Measurements from ENCODE around the gene WWP2. TPM values are rescaled to one million over a fixed set of nuclear protein-coding genes. Genes with fewer than 3 reads are reported as not detected.
"Not testable (repeated sequence)": the region's sequence is repeated elsewhere in the genome, so short reads cannot be mapped to it uniquely, and the experiment has no call there.

Gene WWP2
- polyA plus RNA-seq, 1 donor from 2014 or later, result 11.9 TPM

DNA sequence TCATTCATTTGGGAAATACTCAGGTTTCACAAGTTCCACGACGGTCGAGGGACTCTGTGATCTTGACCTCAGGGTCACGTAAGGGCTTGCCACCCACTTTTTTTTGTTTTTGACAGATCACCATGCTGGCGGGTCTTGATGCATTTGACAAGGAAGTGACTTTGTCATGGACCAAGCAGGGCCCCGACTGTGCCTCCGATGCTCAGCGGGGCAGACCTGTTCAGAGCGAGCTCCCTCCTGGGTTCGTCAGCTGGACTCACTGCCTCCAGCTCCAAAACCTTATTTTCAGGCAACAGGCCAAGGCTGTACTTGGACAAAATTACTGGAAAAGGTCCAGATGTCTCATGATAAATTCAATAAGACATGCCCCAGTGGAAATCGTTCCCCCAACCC lies 180.0 kb downstream of the WWP2 start (continued):
- TF ChIP-seq, protein P1, sequence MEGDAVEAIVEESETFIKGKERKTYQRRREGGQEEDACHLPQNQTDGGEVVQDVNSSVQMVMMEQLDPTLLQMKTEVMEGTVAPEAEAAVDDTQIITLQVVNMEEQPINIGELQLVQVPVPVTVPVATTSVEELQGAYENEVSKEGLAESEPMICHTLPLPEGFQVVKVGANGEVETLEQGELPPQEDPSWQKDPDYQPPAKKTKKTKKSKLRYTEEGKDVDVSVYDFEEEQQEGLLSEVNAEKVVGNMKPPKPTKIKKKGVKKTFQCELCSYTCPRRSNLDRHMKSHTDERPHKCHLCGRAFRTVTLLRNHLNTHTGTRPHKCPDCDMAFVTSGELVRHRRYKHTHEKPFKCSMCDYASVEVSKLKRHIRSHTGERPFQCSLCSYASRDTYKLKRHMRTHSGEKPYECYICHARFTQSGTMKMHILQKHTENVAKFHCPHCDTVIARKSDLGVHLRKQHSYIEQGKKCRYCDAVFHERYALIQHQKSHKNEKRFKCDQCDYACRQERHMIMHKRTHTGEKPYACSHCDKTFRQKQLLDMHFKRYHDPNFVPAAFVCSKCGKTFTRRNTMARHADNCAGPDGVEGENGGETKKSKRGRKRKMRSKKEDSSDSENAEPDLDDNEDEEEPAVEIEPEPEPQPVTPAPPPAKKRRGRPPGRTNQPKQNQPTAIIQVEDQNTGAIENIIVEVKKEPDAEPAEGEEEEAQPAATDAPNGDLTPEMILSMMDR (IDR thresholded peaks at IDR 0.05; ENCODE audit: poor library complexity, severe bottlenecking), result no peak

DNA sequence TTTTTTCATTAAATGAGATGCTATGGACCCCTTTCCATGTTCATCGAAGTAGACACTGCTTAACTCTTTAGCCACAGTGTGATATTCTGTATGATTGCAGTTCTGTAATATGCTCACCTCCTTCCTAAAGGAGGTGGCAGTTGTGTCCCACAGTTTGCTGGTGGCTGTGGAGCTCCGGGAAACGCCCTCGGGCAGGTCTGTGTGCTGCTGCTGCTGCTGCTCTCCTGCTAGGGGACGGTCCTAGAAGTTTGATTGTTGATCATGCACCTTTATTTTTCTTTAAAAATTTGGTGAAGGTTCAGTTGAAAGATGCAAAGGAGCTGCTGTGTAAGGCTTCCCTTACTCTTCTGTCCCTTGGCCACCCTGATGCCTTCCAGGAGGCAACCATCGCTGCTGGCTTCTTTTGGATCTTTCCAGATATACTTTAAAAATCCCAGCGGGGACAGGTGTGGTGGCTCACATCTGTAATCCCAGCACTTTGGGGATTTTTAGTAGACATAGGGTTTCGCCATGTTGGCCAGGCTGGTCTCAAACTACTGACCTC lies 180.6 kb downstream of the WWP2 start:
- Histone ChIP-seq H3K9me3 (ENCODE audit: low read length) (no peaks in the 10 kb centered on the region), H3K4me2 (ENCODE audit: low read length) (no peak overlapping the region), H3K36me3 (ENCODE audit: insufficient read depth, low read length) (no peaks in the 10 kb centered on the region), H3K79me2 (replicated peaks; ENCODE audit: insufficient read depth, low read length) (no peaks in the 10 kb centered on the region), H3K27ac (ENCODE audit: low read length) (no peak overlapping the region), H3K9me2 (ENCODE audit: insufficient read depth, low read length) (no peaks in the 10 kb centered on the region), H3F3A (ENCODE audit: insufficient read depth, low read length, poor library complexity, severe bottlenecking) (no peaks in the 10 kb centered on the region), H2AFZ (ENCODE audit: low read depth, low read length) (no peak overlapping the region), H4K20me1 (ENCODE audit: insufficient read depth) (no peaks in the 10 kb centered on the region), H3K4me3 (ENCODE audit: low read length) (no peak overlapping the region), H3K27me3 (ENCODE audit: insufficient read depth, low read depth, low read length) (no peaks in the 10 kb centered on the region), H3K9ac (ENCODE audit: low read length) (no peak overlapping the region)
- TF ChIP-seq, protein P1 (IDR thresholded peaks at IDR 0.05; ENCODE audit: poor library complexity, severe bottlenecking), result no peak
- no peak for TF ChIP-seq TAF1 (IDR thresholded peaks at IDR 0.05; ENCODE audit: low read depth)
- no peak for TF ChIP-seq POLR2AphosphoS5 (IDR thresholded peaks at IDR 0.05)
- no peak for TF ChIP-seq MXI1 (conservative IDR thresholded peaks at IDR 0.05; ENCODE audit: poor library complexity, severe bottlenecking)
- no peak for TF ChIP-seq EZH2 (IDR thresholded peaks at IDR 0.05; ENCODE audit: borderline replicate concordance, insufficient read depth, low read length, poor library complexity, severe bottlenecking)
- TF ChIP-seq RAD21 (conservative IDR thresholded peaks at IDR 0.05), result no peak
- TF ChIP-seq REST (IDR thresholded peaks at IDR 0.05; ENCODE audit: borderline replicate concordance), result no peak
- no peak for TF ChIP-seq SMC3 (conservative IDR thresholded peaks at IDR 0.05; ENCODE audit: poor library complexity)
- no peak for TF ChIP-seq EP300 (conservative IDR thresholded peaks at IDR 0.05; ENCODE audit: poor library complexity, severe bottlenecking)

DNA sequence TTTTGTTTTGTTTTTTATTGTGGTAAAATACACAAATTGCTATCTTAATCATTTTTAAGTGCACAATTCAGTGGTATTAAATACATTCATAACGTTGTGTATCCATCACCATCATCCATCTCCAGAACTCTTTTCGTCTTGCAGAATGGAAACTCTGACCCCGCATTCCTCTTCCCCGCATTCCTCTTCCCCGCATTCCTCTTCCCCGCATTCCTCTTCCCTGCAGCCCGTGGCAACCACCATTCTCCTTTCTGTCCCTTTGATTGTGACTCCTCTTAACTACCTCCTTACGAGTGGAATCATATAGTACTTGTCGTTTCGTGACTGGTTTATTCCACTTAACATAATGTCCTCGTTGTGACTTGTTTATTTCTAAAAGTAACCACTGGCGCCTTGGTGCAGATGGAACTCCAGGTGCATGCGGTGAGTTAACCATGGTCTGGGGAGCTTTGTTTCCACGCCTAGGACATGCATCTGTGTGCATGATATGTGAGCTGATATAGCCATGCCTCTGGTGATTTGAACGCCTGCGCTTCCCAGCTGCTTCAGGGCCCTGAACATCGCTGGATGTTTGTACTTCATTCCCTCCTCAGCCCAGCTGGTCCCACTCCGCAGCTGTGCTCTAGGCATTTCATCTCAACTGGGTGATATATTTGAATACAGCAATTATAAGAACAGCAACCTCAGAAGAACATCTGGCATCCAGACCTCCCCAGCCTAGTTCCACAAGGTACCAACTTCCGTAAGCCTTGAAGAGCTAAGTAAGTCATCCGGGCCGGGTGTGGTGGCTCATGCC lies 181.3 kb downstream of the WWP2 start:
- not testable (repeated sequence) for H3K9me3 ChIP-seq (ENCODE audit: low read length); H3K27ac ChIP-seq (ENCODE audit: low read length); H3K4me2 ChIP-seq (ENCODE audit: low read length)

DNA sequence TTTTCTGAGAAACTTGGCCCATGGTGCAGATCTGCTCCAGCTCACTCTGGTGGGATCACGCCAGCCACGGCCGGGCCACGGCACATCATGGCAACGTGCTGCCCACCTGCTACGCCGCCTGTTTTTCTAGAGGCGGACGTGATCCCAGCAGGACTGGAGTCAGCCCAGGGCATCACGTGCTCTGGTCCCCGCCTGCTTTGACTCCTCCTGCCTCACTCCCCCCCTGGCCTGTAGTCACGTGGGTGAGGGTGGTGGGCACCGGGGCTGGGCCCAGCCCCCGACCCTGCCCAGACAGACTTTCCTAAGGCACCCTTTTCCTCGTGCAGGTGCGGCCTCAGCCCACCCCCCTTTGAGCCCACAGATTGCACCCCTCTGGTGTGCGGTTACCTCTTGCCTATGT lies 188.3 kb downstream of the WWP2 start:
- H2AFZ ChIP-seq (ENCODE audit: low read depth, low read length); H3K9me2 ChIP-seq (ENCODE audit: insufficient read depth, low read length); H3K4me2 ChIP-seq (ENCODE audit: low read length); H3K27ac ChIP-seq (ENCODE audit: low read length); H3K36me3 ChIP-seq (ENCODE audit: insufficient read depth, low read length); H3K4me3 ChIP-seq (ENCODE audit: low read length); H3K9me3 ChIP-seq (ENCODE audit: low read length); H3K27me3 ChIP-seq (ENCODE audit: insufficient read depth, low read depth, low read length); H3F3A ChIP-seq (ENCODE audit: insufficient read depth, low read length, poor library complexity, severe bottlenecking); H3K79me2 ChIP-seq (replicated peaks; ENCODE audit: insufficient read depth, low read length); H3K9ac ChIP-seq (ENCODE audit: low read length); H4K20me1 ChIP-seq (ENCODE audit: insufficient read depth): not testable (repeated sequence)

More for the DNA sequence above, 181.3 kb downstream of the WWP2 start:
- not testable (repeated sequence) for H3K9me2 ChIP-seq (ENCODE audit: insufficient read depth, low read length); H3K79me2 ChIP-seq (replicated peaks; ENCODE audit: insufficient read depth, low read length); H2AFZ ChIP-seq (ENCODE audit: low read depth, low read length); H3K27me3 ChIP-seq (ENCODE audit: insufficient read depth, low read depth, low read length); H3F3A ChIP-seq (ENCODE audit: insufficient read depth, low read length, poor library complexity, severe bottlenecking); H3K4me3 ChIP-seq (ENCODE audit: low read length); H3K36me3 ChIP-seq (ENCODE audit: insufficient read depth, low read length); H4K20me1 ChIP-seq (ENCODE audit: insufficient read depth); H3K9ac ChIP-seq (ENCODE audit: low read length)
